ENCODE results near the gene SCN8A.

GRCh38 chr12:51589060-51589459 lies 2.0 kb upstream of the SCN8A start:
- no peak for TF ChIP-seq CTCF (IDR thresholded peaks at IDR 0.05; ENCODE audit: extremely low read depth in 1 of 2, insufficient read depth in 1 of 2, low read depth in 1 of 2, low read length in 2 of 2)
- no peak for TF ChIP-seq MAX (IDR thresholded peaks at IDR 0.05; ENCODE audit: insufficient read depth, insufficient read length)
- TF ChIP-seq JUN (IDR thresholded peaks at IDR 0.05; ENCODE audit: borderline replicate concordance, insufficient read depth, insufficient read length, low read depth) = no peak
- TF ChIP-seq EZH2 (IDR thresholded peaks at IDR 0.05; ENCODE audit: borderline replicate concordance, low read depth, low read length, severe bottlenecking) = no peak
- no peak for TF ChIP-seq GATA2 (IDR thresholded peaks at IDR 0.05; ENCODE audit: insufficient read depth, insufficient read length, low read depth, low read length)

All from endothelial cell of umbilical vein (primary cell).